Pancreas (tissue), 10 donors: Measurements from ENCODE around the gene HRG. TPM values are rescaled to one million over a fixed set of nuclear protein-coding genes. Genes with fewer than 3 reads are reported as not detected.
"Not testable (repeated sequence)": the region's sequence is repeated elsewhere in the genome, so short reads cannot be mapped to it uniquely, and the experiment has no call there.

ENCODE experiments used
- ATAC-seq, 4 donors: fragments of 200-7000 bp; cut with Tn5 transposase; one replicate each; pipeline versions ENCODE4 v1.8.0 to v1.9.1; 2020; ENCODE audit warnings: mild to moderate bottlenecking in 4 of 4, moderate library complexity in 4 of 4
- DNase-seq, 6 donors: peaks; one replicate each; pipeline ENCODE4 v3.0.0-alpha.2; 2020
- FAIRE-seq: peaks from 2 replicates; lab custom pipeline; 2012; peaks lifted over from hg19 to GRCh38; lab: Jason Lieb, UNC
- H3K27ac ChIP-seq, 4 donors: fragments of 200-600 bp; sonication (generic); 1 replicate in 3 of 4; 2 replicates in 1 of 4; pipeline versions ENCODE4 v1.5.0 to v1.8.0; 2020
- H3K27me3 ChIP-seq, 4 donors: fragments of 200-600 bp; one replicate each; pipeline ENCODE4 v1.8.0; 2021
- H3K36me3 ChIP-seq, 3 donors: fragments of 200-600 bp; sonication (generic) in 1 of 3; one replicate each; pipeline versions ENCODE4 v1.5.0 to v1.8.0; 2020 to 2021
- H3K4me1 ChIP-seq, 3 donors: fragments of 200-600 bp; one replicate each; pipeline ENCODE4 v1.8.0; 2021
- H3K4me3 ChIP-seq, 4 donors: fragments of 200-600 bp; sonication (generic) in 2 of 4; one replicate each; pipeline versions ENCODE4 v1.5.0 to v1.8.0; 2020 to 2021
- H3K9me3 ChIP-seq, 4 donors: fragments of 200-600 bp; one replicate each; pipeline ENCODE4 v1.8.0; 2021
- CTCF ChIP-seq, 4 donors: fragments of 200-600 bp; sonication (generic) in 3 of 4; IDR thresholded peaks; one replicate each; pipeline versions ENCODE4 v1.5.0 to v1.8.0; 2021; ENCODE audit warnings: antibody characterized with exemption in 4 of 4
- WGBS, 2 donors: extraction: QIAGEN DNeasy Blood & Tissue Kit; methylation state at CpG; one replicate each; pipeline ENCODE4 v1.1.7; 2013; 5-methylcytosine and 5-hydroxymethylcytosine counted together
- intact Hi-C, 3 donors: fragments of 100-400 bp; cut with DNase I; formaldehyde crosslinking; loops; one replicate each; pipeline versions ENCODE4 v1.11.1 to v1.14.2; 2022
- polyA plus RNA-seq, 2 donors: library from polyadenylated mRNA; stranded (reverse); fragments of 200-250 nt; gene quantifications; one replicate each; pipeline ENCODE4 v1.2.3, GENCODE V29; 2013
- total RNA-seq, 6 donors: library from RNA; stranded (reverse); fragmentation: NEBNext Ultra II Directional in 4 of 6; extraction: Animal tissue kit (Norgen Biotek cat#: 25700) in 4 of 6; gene quantifications; one replicate each; pipeline versions ENCODE4 v1.2.1 to v1.2.4, GENCODE V29; 2021 to 2023
- donor health status: healthy with polysubstance abuse.
- donor health status: DM: no; HTN: no; CAD: no; lungs with moderate emphysema.
- donor health status: DM: no; HTN: no; CAD: no.
- donor health status: control.
- donor health status: control.
- donor health status: Bipolar disorder and iron deficiency.
- donor health status: DM: yes; HTN: yes; CAD: no.
- donor health status: DM: no; HTN: no; CAD: no.
- donor health status: DM: no; HTN: no; CAD: no.
- donor health status: DM: yes; HTN: yes; CAD: no.

The HRG gene
- total and polyA plus RNA-seq, 8 donors, result 0.16 TPM; not detected in 7

- no peak for FAIRE-seq
- WGBS, 2 donors, result 45 to 57% methylated on average over 3 of the region's 3 CpGs
Measured at GRCh38 chr3:186693843-186694242, 28.0 kb downstream of the HRG start.

GRCh38 chr3:186694288-186695032 is 28.6 kb downstream of the HRG start:
- Histone ChIP-seq H3K4me3 (no peak overlapping the region), H3K36me3 (no peaks in the 10 kb centered on the region), H3K27ac (no peak overlapping the region), H3K27me3 (no peaks in the 10 kb centered on the region), H3K9me3 (no peaks in the 10 kb centered on the region), H3K4me1 (no peaks in the 10 kb centered on the region)
- FAIRE-seq, result no peak
- intact Hi-C loops, result no loop called here
- 73 to 77% methylated on average over 6 of the region's 6 CpGs for WGBS, 2 donors
- no peak for ATAC-seq
- no peak for TF ChIP-seq CTCF (IDR thresholded peaks at IDR 0.05)
- no peak for DNase-seq

More at GRCh38 chr3:186693843-186694242, 28.0 kb downstream of the HRG start:
- DNase-seq (no peak), ATAC-seq (no peak)
- Histone ChIP-seq H3K27me3 (no peaks in the 10 kb centered on the region), H3K9me3 (no peaks in the 10 kb centered on the region), H3K36me3 (no peaks in the 10 kb centered on the region), H3K4me1 (no peaks in the 10 kb centered on the region), H3K27ac (no peak overlapping the region), H3K4me3 (no peak overlapping the region)
- no peak for TF ChIP-seq CTCF (IDR thresholded peaks at IDR 0.05)
- intact Hi-C loops, result no loop called here

GRCh38 chr3:186696522-186696921 is 30.7 kb downstream of the HRG start:
- no peak for TF ChIP-seq CTCF (IDR thresholded peaks at IDR 0.05)
- WGBS, 2 donors, result 81 to 87% methylated on average over 2 of the region's 2 CpGs
- ATAC-seq (no peak), FAIRE-seq (no peak), DNase-seq (no peak)
- no peak overlapping the region for H3K27ac ChIP-seq
- H3K4me1 ChIP-seq, result no peaks in the 10 kb centered on the region
- H3K4me3 ChIP-seq, result no peak overlapping the region
- no peaks in the 10 kb centered on the region for H3K9me3 ChIP-seq
- intact Hi-C loops, result no loop called here
- no peaks in the 10 kb centered on the region for H3K27me3 ChIP-seq
- no peaks in the 10 kb centered on the region for H3K36me3 ChIP-seq

GRCh38 chr3:186697510-186697909 is 31.7 kb downstream of the HRG start:
- Histone ChIP-seq H3K36me3 (no peaks in the 10 kb centered on the region), H3K27me3 (no peaks in the 10 kb centered on the region), H3K4me3 (no peak overlapping the region), H3K9me3 (no peaks in the 10 kb centered on the region), H3K27ac (no peak overlapping the region), H3K4me1 (no peaks in the 10 kb centered on the region)
- WGBS, 2 donors, result 81 to 82% methylated on average over 4 of the region's 4 CpGs
- no peak for DNase-seq
- intact Hi-C loops, result no loop called here
- no peak for ATAC-seq
- TF ChIP-seq CTCF (IDR thresholded peaks at IDR 0.05), result no peak
- no peak for FAIRE-seq

- FAIRE-seq, result no peak
- no peaks in the 10 kb centered on the region for H3K27me3 ChIP-seq
- H3K36me3 ChIP-seq, result no peaks in the 10 kb centered on the region
- DNase-seq, result no peak
- H3K4me1 ChIP-seq, result no peaks in the 10 kb centered on the region
- ATAC-seq, result no peak
- WGBS, 2 donors, result 86 to 88% methylated on average over 3 of the region's 3 CpGs
- intact Hi-C loops, result no loop called here
- TF ChIP-seq CTCF (IDR thresholded peaks at IDR 0.05), result no peak
- H3K27ac ChIP-seq, result no peak overlapping the region
- H3K4me3 ChIP-seq, result no peak overlapping the region
- H3K9me3 ChIP-seq, result no peaks in the 10 kb centered on the region
Measured at GRCh38 chr3:186700267-186700666, 34.5 kb downstream of the HRG start.

- H3K27me3 ChIP-seq, H3K27ac ChIP-seq, H3K9me3 ChIP-seq, ATAC-seq, FAIRE-seq, H3K4me1 ChIP-seq, DNase-seq, intact Hi-C loops, H3K4me3 ChIP-seq, H3K36me3 ChIP-seq: not testable (repeated sequence)
Measured at GRCh38 chr3:186702451-186702850, 36.6 kb downstream of the HRG start.
